Panc1 (cell line): ENCODE results near the gene ADAMTS13. TPM values are rescaled to one million over a fixed set of nuclear protein-coding genes. Genes with fewer than 3 reads are reported as not detected.

Experiments
- ATAC-seq: fragments of 200-7000 bp; cut with Tn5 transposase; 2 replicates; pipeline ENCODE4 v1.9.1; 2020; ENCODE audit warnings: mild to moderate bottlenecking, moderate library complexity
- BruUV-seq: library from RNA; stranded (reverse); fragments of 400-500 nt; replicated peaks from 2 replicates; lab custom pipeline; 2021; lab: Mats Ljungman, UMichigan
- CTCF ChIA-PET: fragments of 300-600 bp; sonication (Branson Sonifier 250); formaldehyde crosslinking; loops from one replicate; lab custom pipeline; 2022; ENCODE audit warnings: antibody characterized with exemption; lab: Charles Lee
- POLR2A ChIA-PET: fragments of 300-600 bp; sonication (Branson Sonifier 250); formaldehyde crosslinking; loops from one replicate; lab custom pipeline; 2022; ENCODE audit warnings: antibody characterized with exemption; lab: Charles Lee
- DNase-seq: peaks from one replicate; pipeline ENCODE4 v3.0.0-alpha.2; 2010; ENCODE audit warnings: low read depth, low spot score
- H3K27ac ChIP-seq: 2 replicates; pipeline ENCODE4 v1.5.1; 2011; ENCODE audit warnings: mild to moderate bottlenecking, low read length, inconsistent platforms
- H3K27me3 ChIP-seq: fragments of 200-500 bp; sonication (Bioruptor generic); 2 replicates; pipeline ENCODE4 v1.6.0; 2014; ENCODE audit warnings: low read length, inconsistent platforms; ENCODE audit not compliant: control insufficient read depth, insufficient read depth
- H3K36me3 ChIP-seq: fragments of 200-500 bp; sonication (Bioruptor generic); 2 replicates; pipeline ENCODE4 v1.5.1; 2014; ENCODE audit warnings: inconsistent platforms, mild to moderate bottlenecking, low read length, moderate library complexity; ENCODE audit not compliant: control insufficient read depth, insufficient read depth
- H3K4me1 ChIP-seq: 2 replicates; pipeline ENCODE4 v1.5.1; 2011; ENCODE audit warnings: inconsistent platforms, mild to moderate bottlenecking, low read length, moderate library complexity; ENCODE audit not compliant: control insufficient read depth, insufficient read depth
- H3K4me3 ChIP-seq, 2 experiments: 2 replicates each; pipeline ENCODE4 v1.5.1; 2011 to 2012; ENCODE audit warnings: low read depth in 2 of 2, low read length in 2 of 2, mild to moderate bottlenecking in 2 of 2, inconsistent platforms in 1 of 2, moderate library complexity in 1 of 2
- H3K9me3 ChIP-seq: fragments of 200-500 bp; sonication (Bioruptor generic); 2 replicates; pipeline ENCODE4 v1.5.1; 2014; ENCODE audit warnings: low read depth, mild to moderate bottlenecking, inconsistent platforms, low read length, moderate library complexity; ENCODE audit not compliant: control insufficient read depth, insufficient read depth
- CTCF ChIP-seq: fragments of 450-650 bp; IDR thresholded peaks from 2 replicates; pipeline ENCODE4 v1.5.1; 2017; ENCODE audit warnings: mild to moderate bottlenecking
- POLR2AphosphoS5 ChIP-seq: IDR thresholded peaks from 2 replicates; pipeline ENCODE4 v1.6.1; 2012; ENCODE audit warnings: mild to moderate bottlenecking, low read depth, low read length, moderate library complexity
- SIN3A ChIP-seq: IDR thresholded peaks from 2 replicates; pipeline ENCODE4 v1.6.1; 2012; ENCODE audit warnings: low read depth, mild to moderate bottlenecking, low read length, moderate library complexity, borderline replicate concordance; ENCODE audit not compliant: insufficient read depth
- TCF7L2 ChIP-seq: IDR thresholded peaks from 2 replicates; pipeline ENCODE4 v1.6.1; 2011; ENCODE audit warnings: mild to moderate bottlenecking, low read depth, low read length, inconsistent platforms
- in situ Hi-C: cut with HindIII; loops from 2 replicates; pipeline ENCODE4 v1.10.0; 2016; ENCODE audit warnings: low sequenced_read_pairs, low pct_unique_long_range_greater_than_20kb
- intact Hi-C: fragments of 100-400 bp; cut with micrococcal nuclease; formaldehyde crosslinking; loops from one replicate; pipeline ENCODE4 v1.10.0; 2022; ENCODE audit not compliant: unreplicated experiment
- total RNA-seq: library from RNA; stranded (reverse); gene quantifications from one replicate; pipeline ENCODE4 v1.2.1, GENCODE V29; 2021; ENCODE audit not compliant: unreplicated experiment
- TF ChIP-seq, protein P1 (sequence below), 2 experiments: IDR thresholded peaks; 2 replicates each; pipeline ENCODE4 v1.6.1; 2011 to 2012; ENCODE audit warnings: low read depth in 2 of 2, control low read depth in 1 of 2, low read length in 1 of 2, mild to moderate bottlenecking in 1 of 2, moderate library complexity in 1 of 2; ENCODE audit not compliant: insufficient read depth in 1 of 2

The ADAMTS13 gene
- total RNA-seq, 1 experiment from 2014 or later = 3.4 TPM

- in situ Hi-C loops = no loop called here
- intact Hi-C loops = no loop called here
- no peaks in the 10 kb centered on the region for H3K27me3 ChIP-seq
- TF ChIP-seq SIN3A = no peak
- TF ChIP-seq CTCF = no peak
- no peak for TF ChIP-seq POLR2AphosphoS5
- TF ChIP-seq TCF7L2 = no peak
- TF ChIP-seq, protein P1, sequence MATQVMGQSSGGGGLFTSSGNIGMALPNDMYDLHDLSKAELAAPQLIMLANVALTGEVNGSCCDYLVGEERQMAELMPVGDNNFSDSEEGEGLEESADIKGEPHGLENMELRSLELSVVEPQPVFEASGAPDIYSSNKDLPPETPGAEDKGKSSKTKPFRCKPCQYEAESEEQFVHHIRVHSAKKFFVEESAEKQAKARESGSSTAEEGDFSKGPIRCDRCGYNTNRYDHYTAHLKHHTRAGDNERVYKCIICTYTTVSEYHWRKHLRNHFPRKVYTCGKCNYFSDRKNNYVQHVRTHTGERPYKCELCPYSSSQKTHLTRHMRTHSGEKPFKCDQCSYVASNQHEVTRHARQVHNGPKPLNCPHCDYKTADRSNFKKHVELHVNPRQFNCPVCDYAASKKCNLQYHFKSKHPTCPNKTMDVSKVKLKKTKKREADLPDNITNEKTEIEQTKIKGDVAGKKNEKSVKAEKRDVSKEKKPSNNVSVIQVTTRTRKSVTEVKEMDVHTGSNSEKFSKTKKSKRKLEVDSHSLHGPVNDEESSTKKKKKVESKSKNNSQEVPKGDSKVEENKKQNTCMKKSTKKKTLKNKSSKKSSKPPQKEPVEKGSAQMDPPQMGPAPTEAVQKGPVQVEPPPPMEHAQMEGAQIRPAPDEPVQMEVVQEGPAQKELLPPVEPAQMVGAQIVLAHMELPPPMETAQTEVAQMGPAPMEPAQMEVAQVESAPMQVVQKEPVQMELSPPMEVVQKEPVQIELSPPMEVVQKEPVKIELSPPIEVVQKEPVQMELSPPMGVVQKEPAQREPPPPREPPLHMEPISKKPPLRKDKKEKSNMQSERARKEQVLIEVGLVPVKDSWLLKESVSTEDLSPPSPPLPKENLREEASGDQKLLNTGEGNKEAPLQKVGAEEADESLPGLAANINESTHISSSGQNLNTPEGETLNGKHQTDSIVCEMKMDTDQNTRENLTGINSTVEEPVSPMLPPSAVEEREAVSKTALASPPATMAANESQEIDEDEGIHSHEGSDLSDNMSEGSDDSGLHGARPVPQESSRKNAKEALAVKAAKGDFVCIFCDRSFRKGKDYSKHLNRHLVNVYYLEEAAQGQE (IDR thresholded peaks at IDR 0.05; ENCODE audit: insufficient read depth in 1 of 2, low read depth in 2 of 2, low read length in 1 of 2) = no peak
- BruUV-seq = no TSS peak
- no peak for ATAC-seq
- ChIA-PET POLR2A (no interaction called here), CTCF (no interaction called here)
- no peak overlapping the region for H3K27ac ChIP-seq
- no peak overlapping the region for H3K4me3 ChIP-seq
- no peaks in the 10 kb centered on the region for H3K4me1 ChIP-seq
- DNase-seq = no peak
- no peaks in the 10 kb centered on the region; the same call in 1 of the 2 replicates for H3K36me3 ChIP-seq
- no peaks in the 10 kb centered on the region for H3K9me3 ChIP-seq
Observed at GRCh38 chr9:133408042-133408441, 14.1 kb upstream of the ADAMTS13 start.

DNA sequence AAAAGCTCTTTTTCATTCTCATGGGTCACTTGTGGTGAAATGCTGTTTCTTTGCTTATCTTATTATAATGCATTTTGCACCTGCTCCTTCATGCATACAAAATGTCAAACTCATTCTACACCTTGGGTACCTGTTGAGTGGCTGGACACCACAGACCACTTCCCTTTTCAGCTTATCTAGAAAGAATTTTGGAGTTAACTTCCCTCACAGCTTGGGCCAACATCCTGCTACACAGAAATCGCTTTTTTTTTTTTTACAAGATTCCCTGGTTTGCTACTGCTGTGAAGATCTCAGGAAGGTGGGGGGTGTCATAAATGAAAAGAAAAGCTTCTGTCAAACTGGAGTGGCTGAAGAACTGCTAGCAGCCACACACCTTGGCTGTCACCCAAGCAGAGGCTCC lies 7.0 kb upstream of the ADAMTS13 start:
- Histone ChIP-seq H3K27ac (no peak overlapping the region), H3K36me3 (peaks cover 2% of the 10 kb centered on the region), H3K4me3 (no peak overlapping the region), H3K4me1 (no peaks in the 10 kb centered on the region), H3K9me3 (no peaks in the 10 kb centered on the region), H3K27me3 (no peaks in the 10 kb centered on the region)
- no TSS peak for BruUV-seq
- ATAC-seq = no peak
- ChIA-PET CTCF (no interaction called here), POLR2A (no interaction called here)
- no peak for DNase-seq
- in situ Hi-C loops = no loop called here
- TF ChIP-seq TCF7L2 (no peak), POLR2AphosphoS5 (no peak), SIN3A (no peak), CTCF (no peak)
- TF ChIP-seq, protein P1 (IDR thresholded peaks at IDR 0.05; ENCODE audit: insufficient read depth in 1 of 2, low read depth in 2 of 2, low read length in 1 of 2) = no peak
- intact Hi-C loops = no loop called here
